HG03432 (cell line): ENCODE results near the gene MMD.
"Not testable (repeated sequence)": the region's sequence is repeated elsewhere in the genome, so short reads cannot be mapped to it uniquely, and the experiment has no call there.

ENCODE experiments used
- ATAC-seq: cut with Tn5 transposase; IDR thresholded peaks from one replicate; pipeline ENCODE4 v1.9.1; 2021; ENCODE audit warnings: mild to moderate bottlenecking, moderate library complexity; ENCODE audit not compliant: unreplicated experiment

Gene MMD

DNA sequence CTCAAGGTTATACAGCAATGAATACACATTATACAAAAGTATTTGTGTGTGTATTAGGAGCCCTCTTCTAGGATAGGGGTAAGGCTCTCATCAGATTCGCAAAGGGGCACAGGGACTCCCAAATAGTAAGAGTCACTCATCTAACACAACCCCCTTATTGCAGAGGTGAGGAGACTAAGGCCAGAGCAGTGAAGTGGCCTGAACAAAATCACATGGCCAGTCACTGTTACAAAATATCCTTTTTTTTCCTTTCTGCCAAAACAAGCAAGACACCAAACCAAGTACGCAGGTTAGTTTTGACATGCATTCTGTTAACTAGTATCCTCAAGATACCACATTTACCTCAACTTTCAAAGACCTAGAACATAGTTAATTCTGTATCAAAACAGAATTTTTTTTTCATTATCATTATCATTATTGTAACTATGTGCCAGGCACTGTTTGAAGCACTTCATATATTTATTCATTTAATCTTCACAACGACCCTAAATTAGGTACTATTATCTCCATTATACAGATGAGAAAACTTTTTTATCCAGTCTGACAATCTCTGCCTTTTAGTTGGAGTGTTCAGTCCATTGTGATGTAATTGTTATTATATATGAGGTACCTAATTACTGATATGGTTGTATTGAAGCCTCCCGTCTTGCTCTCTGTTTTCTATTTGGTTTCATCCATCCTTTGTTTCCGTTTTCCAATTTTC, 25.7 kb downstream of the MMD start:
- ATAC-seq: no peak

DNA sequence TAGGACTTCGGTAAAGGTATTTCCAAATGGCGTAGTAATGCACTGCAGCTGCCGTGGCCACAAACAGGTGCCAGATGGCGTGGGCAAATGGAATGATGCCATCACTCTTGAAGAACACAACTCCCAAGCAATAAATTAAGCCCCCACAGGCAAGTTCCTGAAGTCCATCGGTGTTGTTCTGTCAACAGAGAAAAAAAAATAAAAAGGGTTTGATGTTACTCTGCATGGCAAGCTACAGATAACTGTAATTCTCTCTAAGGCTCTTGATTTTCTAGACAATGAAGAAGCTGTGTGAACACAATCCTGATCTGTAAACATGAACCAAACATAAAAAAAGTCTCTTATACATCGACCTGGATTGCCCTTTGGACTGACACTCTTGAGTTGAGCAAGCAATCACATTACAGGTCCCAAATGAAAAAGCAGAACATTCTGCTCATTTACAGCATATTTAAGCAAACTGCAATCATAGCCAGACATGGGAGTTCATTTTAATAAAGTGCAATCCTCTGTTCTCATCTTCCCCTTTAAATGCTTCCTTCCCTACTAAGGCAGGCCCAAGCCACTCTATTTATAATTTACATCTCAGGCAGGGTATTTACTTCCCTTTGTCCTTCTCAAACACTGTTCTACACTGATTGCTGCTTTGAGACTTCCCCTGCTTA, 27.1 kb downstream of the MMD start:
- ATAC-seq: no peak

DNA sequence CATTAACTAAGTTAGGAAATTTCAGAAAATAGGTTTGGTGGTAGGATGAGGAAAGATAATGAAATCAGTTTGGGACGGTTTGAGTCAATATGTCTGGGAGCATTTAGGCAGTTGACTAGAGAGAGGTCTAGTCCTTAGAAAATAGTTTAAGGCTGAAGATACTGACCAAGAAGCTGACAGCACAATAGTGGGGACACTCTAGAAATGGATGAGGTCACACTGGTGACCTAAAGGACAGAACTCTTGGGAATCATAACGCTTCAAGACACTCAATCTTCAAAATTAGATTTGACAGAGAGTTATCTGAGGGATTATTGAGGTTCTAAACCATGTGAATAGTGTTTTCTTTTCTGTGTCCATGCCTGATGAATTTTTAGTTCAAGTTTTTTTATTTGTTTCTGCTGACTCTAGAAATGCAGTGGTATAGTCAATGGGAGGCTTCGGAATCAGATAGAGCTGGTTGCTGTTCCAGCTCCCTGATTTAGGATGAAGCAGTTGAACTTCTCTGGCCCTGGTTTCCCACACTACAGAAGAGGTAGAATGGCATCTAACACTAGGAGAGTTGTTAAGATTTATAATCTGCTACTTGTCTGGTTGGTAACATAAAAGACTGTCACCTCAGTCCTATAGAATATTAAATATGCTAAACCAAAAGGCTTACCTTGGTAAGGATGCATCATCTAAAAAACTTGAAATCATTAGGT, 29.7 kb downstream of the MMD start:
- ATAC-seq: no peak

DNA sequence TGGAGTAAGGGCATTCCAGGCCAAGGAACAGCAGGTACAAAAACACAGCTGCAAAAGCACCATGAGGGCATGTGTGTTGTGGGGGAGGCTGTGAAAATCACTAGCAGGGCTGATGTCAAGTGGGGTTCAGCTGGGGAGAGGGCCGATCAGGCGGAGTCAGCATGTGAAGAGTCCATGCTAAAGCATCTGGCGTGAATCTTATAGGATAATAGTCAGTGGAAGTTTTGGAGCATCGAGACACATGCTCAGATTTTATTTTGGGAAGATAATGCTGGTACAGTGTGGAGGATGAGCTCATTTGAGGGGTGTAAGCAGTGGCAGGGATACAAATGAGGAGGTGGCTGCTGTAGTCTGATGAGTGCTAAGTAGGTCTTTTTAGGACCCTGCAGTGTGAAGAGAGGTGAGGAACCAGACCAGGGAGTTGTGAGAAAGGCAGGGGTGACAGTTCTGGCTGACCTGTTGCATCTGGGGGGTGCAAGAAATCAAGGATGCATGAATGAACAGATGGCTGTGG, 30.3 kb downstream of the MMD start:
- ATAC-seq: no peak

- no peak for ATAC-seq
Observed at GRCh38 chr17:55390364-55390977, 31.2 kb downstream of the MMD start.

- ATAC-seq: not testable (repeated sequence)
Observed at GRCh38 chr17:55389715-55390114, 31.9 kb downstream of the MMD start.

GRCh38 chr17:55388842-55389241, 32.8 kb downstream of the MMD start:
- no peak for ATAC-seq

GRCh38 chr17:55386796-55387332, 34.8 kb downstream of the MMD start:
- no peak for ATAC-seq

- ATAC-seq: no peak
Observed at GRCh38 chr17:55384643-55385232, 36.9 kb downstream of the MMD start.

DNA sequence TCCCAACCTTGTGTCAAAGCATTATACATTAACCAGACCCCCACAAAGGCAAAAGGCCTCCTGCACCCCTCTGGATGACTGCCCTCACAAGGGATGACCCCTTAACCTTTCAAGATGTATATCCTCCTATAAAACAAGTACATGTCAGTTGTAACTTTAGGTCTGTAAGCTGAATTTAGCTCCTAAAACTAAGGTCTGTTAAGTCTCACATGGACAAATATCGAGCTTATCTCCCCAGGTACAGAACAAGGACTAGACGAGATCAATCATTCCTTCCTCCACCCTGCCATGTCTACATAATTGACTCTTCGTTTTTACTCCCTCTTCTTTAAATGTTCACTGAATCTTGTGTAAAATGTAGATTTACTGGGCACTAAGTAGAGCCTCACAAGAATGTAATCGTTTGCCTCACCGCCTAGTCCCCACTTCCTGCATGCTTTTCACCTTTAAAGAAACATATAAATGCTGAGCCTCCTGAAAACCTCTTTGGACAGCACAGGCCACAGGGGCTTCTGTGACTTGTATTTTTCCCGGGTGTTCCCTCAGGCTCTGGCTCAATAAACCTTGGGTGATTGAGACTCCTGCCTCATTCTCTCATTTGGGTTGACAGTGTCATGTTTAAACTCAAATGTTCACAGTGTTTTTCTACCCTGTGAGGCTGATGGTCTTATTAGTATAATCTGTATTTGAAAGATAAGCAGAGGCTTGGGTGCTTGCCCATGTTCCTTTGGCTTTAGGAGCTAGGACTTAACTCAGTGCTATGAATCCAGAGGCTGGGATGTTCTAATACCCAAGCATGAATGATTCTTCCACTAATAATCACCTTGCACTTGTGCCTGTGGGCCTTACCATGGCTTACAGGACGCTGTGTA, 37.6 kb downstream of the MMD start:
- ATAC-seq: no peak

GRCh38 chr17:55381017-55381770, 40.4 kb downstream of the MMD start:
- no peak for ATAC-seq

DNA sequence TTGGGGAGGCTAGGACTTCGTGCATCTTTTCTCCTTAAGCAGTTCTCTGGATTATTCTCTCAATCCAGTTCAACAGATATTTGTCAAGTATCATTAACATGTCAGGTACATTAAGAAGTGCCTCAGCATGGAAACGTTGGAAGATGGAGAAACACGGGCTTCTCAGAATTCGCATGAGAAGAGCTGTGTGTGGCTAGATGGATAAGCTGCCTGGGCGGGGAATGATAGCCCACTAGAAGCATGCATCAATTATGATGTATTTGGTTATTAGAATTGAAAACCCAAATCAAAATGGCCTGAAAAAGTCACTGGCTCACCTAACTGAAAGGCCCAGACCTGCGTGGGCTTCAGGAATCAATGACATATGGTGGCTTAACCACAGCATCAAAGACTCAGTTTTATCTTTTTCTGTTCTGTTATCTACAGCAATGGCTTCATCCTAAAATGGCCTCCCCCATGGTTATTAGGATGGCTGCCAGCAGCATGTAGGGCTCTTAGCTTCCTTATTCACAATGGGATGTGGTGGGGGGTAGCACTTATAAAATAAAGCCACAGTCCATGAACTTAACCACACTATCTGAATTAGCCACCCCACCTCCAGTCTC, 43.9 kb downstream of the MMD start:
- ATAC-seq: no peak

GRCh38 chr17:55368706-55369105, 52.9 kb downstream of the MMD start:
- no peak for ATAC-seq

GRCh38 chr17:55366020-55366481, 55.6 kb downstream of the MMD start:
- ATAC-seq: no peak

DNA sequence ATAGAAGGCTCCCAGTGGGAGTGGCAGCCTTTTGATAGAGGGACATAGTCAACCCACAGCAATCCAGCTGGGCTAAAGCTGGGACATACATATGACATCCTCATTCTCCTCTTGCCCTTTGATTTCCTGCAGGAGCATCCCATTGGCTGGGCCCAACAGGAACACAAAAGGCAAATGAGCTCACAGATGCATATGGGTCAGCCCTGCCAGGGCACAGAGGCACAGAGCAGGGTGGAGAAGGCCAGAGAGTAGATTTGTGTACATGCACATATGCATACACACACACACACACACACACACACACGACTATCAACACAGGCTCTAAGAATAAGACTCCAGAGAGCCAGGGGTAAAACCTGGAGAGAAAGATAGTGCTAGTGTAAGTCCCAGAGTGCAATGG, 58.6 kb downstream of the MMD start:
- no peak for ATAC-seq

DNA sequence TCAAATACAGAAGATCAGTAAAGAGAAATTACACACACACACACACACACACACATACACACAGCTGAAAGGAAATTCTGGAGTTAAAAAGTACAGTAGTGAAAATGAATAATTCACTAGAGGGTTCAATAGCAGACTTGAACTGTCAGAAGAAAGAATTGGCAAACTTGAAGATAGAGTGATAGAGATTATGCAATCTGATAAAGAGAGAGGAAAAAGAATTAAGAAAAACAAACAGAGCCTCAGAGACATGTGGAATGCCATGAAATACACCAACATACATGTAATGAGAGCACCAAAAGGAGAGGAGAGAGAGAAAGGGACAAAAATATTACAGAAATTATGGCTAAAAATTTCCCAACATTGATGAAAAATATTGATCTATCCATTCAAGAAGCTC, 60.7 kb downstream of the MMD start:
- ATAC-seq: no peak

DNA sequence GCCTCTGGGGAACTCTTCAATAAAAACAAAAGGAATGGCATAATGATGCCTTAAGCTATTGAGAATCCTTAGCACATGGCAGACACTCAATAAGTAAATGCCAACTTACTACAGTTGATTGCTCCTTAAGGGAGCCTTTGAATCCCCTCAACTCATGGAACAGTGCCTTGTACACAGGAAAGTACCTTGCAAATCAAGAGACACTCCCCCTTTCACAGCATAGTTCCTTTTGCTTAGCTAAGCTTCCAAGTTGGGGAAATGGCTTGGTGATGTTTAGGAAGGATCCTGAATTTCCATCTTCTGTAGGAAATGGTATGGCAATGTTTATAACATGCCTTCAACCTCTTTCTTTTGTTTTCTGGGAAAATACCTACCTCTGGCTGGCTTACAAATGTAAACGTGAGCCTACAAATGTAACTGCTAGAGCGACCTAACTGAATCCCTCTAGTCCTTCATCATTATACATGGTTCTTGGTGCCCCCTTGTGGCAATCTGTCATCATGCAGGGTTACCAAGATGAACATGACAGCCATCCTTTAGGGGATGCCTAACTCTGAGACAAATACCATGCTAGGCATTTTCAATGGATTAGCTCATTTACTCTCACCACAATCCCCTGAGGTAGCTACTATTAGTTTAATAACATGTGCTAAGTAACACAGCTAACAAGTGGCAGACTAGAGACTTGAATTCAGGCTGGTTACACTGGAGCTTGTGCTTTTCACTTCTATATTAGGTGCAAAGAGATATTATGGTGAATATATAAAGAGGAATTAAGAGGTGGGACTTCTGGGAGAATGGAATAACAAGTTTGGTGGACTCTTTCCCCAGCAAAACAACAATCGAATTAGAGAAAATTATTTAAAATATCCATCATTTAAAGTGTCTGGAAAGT, 65.0 kb downstream of the MMD start:
- peak; percentile 96 for ATAC-seq

DNA sequence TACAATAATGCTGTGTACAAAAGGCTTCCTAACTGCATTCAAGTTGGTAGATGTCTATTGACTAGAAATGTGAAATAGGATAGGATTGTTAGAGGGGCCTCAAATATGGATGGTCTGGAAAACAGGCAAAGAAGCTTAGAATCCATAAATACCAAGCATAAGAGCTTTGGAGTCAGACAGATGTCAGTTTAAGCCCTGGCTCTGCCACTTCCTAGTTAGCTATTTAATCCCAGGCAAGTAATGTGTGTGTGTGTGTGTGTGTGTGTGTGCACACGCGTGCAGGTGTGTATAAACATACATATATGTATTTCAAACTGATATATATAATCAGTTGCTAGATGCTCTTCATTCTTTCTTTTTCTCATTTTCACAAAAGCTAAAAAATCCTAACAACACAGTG, 66.7 kb downstream of the MMD start:
- no peak for ATAC-seq
